HepG2 (cell line): ENCODE measurements around the gene ZNF213. TPM values are rescaled to one million over a fixed set of nuclear protein-coding genes. Genes with fewer than 3 reads are reported as not detected.

Experiments used
- ATAD3A ChIP-seq: sonication (generic); formaldehyde crosslinking; IDR thresholded peaks from 2 replicates; pipeline ENCODE4 v1.4.0; 2020; ENCODE audit warnings: missing genetic modification reagents
- GABPA ChIP-seq, 2 experiments: IDR thresholded peaks; 2 replicates each; pipeline ENCODE4 v1.6.1; 2011 to 2016; ENCODE audit warnings: low read depth in 2 of 2, low read length in 1 of 2, missing biosample characterization in 1 of 2, missing genetic modification characterization in 1 of 2
- HDAC6 ChIP-seq: fragments of 200-600 bp; sonication (generic); IDR thresholded peaks from 2 replicates; pipeline ENCODE4 v1.7.0; 2017; ENCODE audit warnings: mild to moderate bottlenecking, antibody characterized with exemption, low read length, low read depth
- HMG20B ChIP-seq: conservative IDR thresholded peaks from 2 replicates; pipeline ENCODE4 v1.6.1; 2016; ENCODE audit warnings: missing genetic modification reagents, missing compliant biosample characterization
- HNRNPH1 ChIP-seq: fragments of 200-400 bp; formaldehyde crosslinking; optimal IDR thresholded peaks from 2 replicates; pipeline ENCODE3; 2017; ENCODE audit warnings: mild to moderate bottlenecking, low read depth, low read length
- IKZF4 ChIP-seq: sonication (generic); formaldehyde crosslinking; IDR thresholded peaks from 2 replicates; pipeline ENCODE4 v1.5.1; 2020; ENCODE audit warnings: borderline replicate concordance, mild to moderate bottlenecking, low read depth, missing genetic modification reagents; ENCODE audit errors: not compliant biosample characterization
- KDM4B ChIP-seq: sonication (generic); formaldehyde crosslinking; IDR thresholded peaks from 2 replicates; pipeline ENCODE4 v1.4.0; 2020; ENCODE audit warnings: missing genetic modification reagents
- KLF15 ChIP-seq: sonication (generic); formaldehyde crosslinking; IDR thresholded peaks from 2 replicates; pipeline ENCODE4 v1.8.1; 2023; ENCODE audit warnings: borderline replicate concordance, mild to moderate bottlenecking, inconsistent platforms, missing genetic modification reagents, mixed read lengths
- KMT2B ChIP-seq: IDR thresholded peaks from 2 replicates; pipeline ENCODE4 v1.6.1; 2016; ENCODE audit warnings: missing genetic modification reagents, missing compliant biosample characterization
- MAF1 ChIP-seq: sonication (generic); formaldehyde crosslinking; IDR thresholded peaks from 2 replicates; pipeline ENCODE4 v1.5.0; 2020; ENCODE audit warnings: missing genetic modification reagents, borderline replicate concordance
- MAFK ChIP-seq, 2 experiments: IDR thresholded peaks in 1 of 2; conservative IDR thresholded peaks in 1 of 2; 2 replicates each; pipeline ENCODE4 v1.6.1; 2011; ENCODE audit warnings: improper control_type of control experiment in 2 of 2, low read length in 2 of 2
- MYNN ChIP-seq: sonication (generic); formaldehyde crosslinking; IDR thresholded peaks from 2 replicates; pipeline ENCODE4 v1.4.0; 2020; ENCODE audit warnings: mild to moderate bottlenecking, low read depth, missing genetic modification reagents
- PHF20 ChIP-seq: sonication (generic); formaldehyde crosslinking; IDR thresholded peaks from 2 replicates; pipeline ENCODE4 v1.5.0; 2020; ENCODE audit warnings: mild to moderate bottlenecking, missing genetic modification reagents
- SCMH1 ChIP-seq: sonication (generic); formaldehyde crosslinking; IDR thresholded peaks from 2 replicates; pipeline ENCODE4 v1.9.0; 2021; ENCODE audit warnings: missing genetic modification reagents, mild to moderate bottlenecking, borderline replicate concordance
- ZFP36L1 ChIP-seq: sonication (generic); formaldehyde crosslinking; IDR thresholded peaks from 2 replicates; pipeline ENCODE4 v1.8.0; 2022; ENCODE audit warnings: mild to moderate bottlenecking, missing genetic modification reagents, moderate library complexity
- ZNF20 ChIP-seq: sonication (generic); formaldehyde crosslinking; IDR thresholded peaks from 2 replicates; pipeline ENCODE4 v1.4.0; 2020; ENCODE audit warnings: mild to moderate bottlenecking, moderate library complexity, missing genetic modification reagents
- ZNF550 ChIP-seq: sonication (generic); formaldehyde crosslinking; IDR thresholded peaks from 2 replicates; pipeline ENCODE4 v1.4.0; 2020; ENCODE audit warnings: mild to moderate bottlenecking, missing genetic modification reagents, borderline replicate concordance
- ZNF883 ChIP-seq: sonication (generic); formaldehyde crosslinking; IDR thresholded peaks from 2 replicates; pipeline ENCODE4 v1.5.1; 2020; ENCODE audit warnings: mild to moderate bottlenecking, missing genetic modification reagents; ENCODE audit errors: not compliant biosample characterization
- ZSCAN29 ChIP-seq: sonication (generic); formaldehyde crosslinking; conservative IDR thresholded peaks from 2 replicates; pipeline ENCODE4 v1.4.0; 2020; ENCODE audit warnings: mild to moderate bottlenecking, missing genetic modification reagents
- polyA plus RNA-seq, 8 experiments: library from polyadenylated mRNA; depleted of rRNA in 3 of 8; stranded (reverse) in 7 of 8; unstranded in 1 of 8; fragments of >200 nt; fragmentation: Illumina TruSeq in 4 of 8; extraction: Trizol in 4 of 8; gene quantifications; 2 replicates each; pipeline versions ENCODE4 v1.2.1 to v1.2.3, GENCODE V29; 2011 to 2016; ENCODE audit warnings: low read depth in 4 of 8, missing spikeins in 1 of 8, mixed read lengths in 1 of 8; ENCODE audit not compliant: insufficient read depth in 1 of 8
- total RNA-seq, 5 experiments: library from RNA; depleted of rRNA; stranded (reverse); fragments of >200 nt; fragmentation: Illumina TruSeq; extraction: Trizol; gene quantifications; 2 replicates each; pipeline ENCODE4 v1.2.3, GENCODE V29; 2016; ENCODE audit warnings: low read depth in 1 of 5
- TF ChIP-seq, protein P1 (sequence below): sonication (generic); formaldehyde crosslinking; IDR thresholded peaks from 2 replicates; pipeline ENCODE4 v1.5.1; 2020; ENCODE audit warnings: mild to moderate bottlenecking, missing genetic modification reagents, moderate library complexity
- TF ChIP-seq, protein P2 (sequence below): sonication (generic); formaldehyde crosslinking; IDR thresholded peaks from 2 replicates; pipeline ENCODE4 v1.5.1; 2020; ENCODE audit warnings: missing genetic modification reagents, mild to moderate bottlenecking, borderline replicate concordance

ZNF213 gene
- total and polyA plus RNA-seq, 2 of the 13 experiments (the other 11 are each of a cell fraction or from before 2014, with no cell fraction given): 0.59 to 0.97 TPM

DNA sequence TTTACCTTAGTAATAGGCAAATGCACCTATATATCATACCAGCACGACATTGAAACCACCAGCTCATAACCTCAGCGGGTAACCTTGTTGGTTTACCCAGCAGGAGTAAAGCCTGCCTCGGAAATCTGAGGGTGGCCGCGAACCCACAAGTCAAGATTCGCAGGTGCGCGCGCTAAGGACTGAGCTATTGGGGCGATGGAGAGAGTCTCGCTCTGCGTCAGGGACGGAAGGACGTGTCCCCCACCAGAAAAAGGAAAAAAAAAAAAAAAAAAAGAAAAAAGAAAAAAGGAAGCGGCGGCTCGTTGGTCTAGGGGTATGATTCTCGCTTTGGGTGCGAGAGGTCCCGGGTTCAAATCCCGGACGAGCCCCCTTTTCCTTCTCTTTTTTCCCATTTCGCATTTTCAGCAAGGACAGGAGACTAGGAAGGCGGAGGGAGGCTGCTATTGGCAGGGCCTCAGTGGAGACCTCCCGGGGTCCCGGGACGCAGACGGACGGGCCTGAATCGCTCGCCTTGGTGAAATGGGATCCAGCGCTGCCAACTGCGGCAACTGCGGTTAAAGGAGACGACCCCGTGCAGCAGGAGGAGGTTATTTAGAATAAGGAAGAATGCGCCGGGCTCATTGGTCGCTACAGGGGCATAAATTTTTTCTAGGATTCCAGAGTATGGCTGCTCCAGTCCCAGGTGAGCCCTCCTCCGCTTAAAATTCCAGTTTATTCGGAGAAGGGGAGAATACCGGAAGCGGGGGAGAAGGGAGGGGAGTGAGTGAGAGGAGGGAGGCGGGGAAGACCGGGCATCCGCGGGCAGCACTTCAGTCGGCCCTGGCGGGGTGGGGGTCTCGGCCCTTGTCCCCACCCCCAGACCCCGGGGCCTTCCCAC lies 53.2 kb downstream of the ZNF213 start, which contains the start of gene OR1F1 (continued):
- TF ChIP-seq HMG20B (no peak), MYNN (CRISPR knock-in tag) (no peak), SCMH1 (CRISPR knock-in tag) (no peak), HDAC6 (no peak), ZNF883 (CRISPR knock-in tag) (no peak), IKZF4 (CRISPR knock-in tag) (no peak), PHF20 (CRISPR knock-in tag) (no peak), GABPA (IDR thresholded peaks at IDR 0.05; ENCODE audit: low read depth, low read length) (no peak), GABPA (CRISPR knock-in tag; IDR thresholded peaks at IDR 0.05; ENCODE audit: low read depth) (no peak), MAFK (conservative IDR thresholded peaks at IDR 0.05 in 1 of 2, IDR thresholded peaks at IDR 0.05 in 1 of 2; ENCODE audit: low read length in 2 of 2) (no peak), HNRNPH1 (no peak), ATAD3A (CRISPR knock-in tag) (no peak), ZNF20 (CRISPR knock-in tag) (no peak), KLF15 (CRISPR knock-in tag) (no peak), ZFP36L1 (no peak), MAF1 (peak; percentile 66; the same call in 1 of the 2 replicates), KDM4B (CRISPR knock-in tag) (no peak), ZSCAN29 (CRISPR knock-in tag) (no peak), ZNF550 (no peak), KMT2B (no peak)
- TF ChIP-seq, protein P1, sequence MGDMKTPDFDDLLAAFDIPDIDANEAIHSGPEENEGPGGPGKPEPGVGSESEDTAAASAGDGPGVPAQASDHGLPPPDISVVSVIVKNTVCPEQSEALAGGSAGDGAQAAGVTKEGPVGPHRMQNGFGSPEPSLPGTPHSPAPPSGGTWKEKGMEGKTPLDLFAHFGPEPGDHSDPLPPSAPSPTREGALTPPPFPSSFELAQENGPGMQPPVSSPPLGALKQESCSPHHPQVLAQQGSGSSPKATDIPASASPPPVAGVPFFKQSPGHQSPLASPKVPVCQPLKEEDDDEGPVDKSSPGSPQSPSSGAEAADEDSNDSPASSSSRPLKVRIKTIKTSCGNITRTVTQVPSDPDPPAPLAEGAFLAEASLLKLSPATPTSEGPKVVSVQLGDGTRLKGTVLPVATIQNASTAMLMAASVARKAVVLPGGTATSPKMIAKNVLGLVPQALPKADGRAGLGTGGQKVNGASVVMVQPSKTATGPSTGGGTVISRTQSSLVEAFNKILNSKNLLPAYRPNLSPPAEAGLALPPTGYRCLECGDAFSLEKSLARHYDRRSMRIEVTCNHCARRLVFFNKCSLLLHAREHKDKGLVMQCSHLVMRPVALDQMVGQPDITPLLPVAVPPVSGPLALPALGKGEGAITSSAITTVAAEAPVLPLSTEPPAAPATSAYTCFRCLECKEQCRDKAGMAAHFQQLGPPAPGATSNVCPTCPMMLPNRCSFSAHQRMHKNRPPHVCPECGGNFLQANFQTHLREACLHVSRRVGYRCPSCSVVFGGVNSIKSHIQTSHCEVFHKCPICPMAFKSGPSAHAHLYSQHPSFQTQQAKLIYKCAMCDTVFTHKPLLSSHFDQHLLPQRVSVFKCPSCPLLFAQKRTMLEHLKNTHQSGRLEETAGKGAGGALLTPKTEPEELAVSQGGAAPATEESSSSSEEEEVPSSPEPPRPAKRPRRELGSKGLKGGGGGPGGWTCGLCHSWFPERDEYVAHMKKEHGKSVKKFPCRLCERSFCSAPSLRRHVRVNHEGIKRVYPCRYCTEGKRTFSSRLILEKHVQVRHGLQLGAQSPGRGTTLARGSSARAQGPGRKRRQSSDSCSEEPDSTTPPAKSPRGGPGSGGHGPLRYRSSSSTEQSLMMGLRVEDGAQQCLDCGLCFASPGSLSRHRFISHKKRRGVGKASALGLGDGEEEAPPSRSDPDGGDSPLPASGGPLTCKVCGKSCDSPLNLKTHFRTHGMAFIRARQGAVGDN (CRISPR knock-in tag): no peak
- TF ChIP-seq, protein P2, sequence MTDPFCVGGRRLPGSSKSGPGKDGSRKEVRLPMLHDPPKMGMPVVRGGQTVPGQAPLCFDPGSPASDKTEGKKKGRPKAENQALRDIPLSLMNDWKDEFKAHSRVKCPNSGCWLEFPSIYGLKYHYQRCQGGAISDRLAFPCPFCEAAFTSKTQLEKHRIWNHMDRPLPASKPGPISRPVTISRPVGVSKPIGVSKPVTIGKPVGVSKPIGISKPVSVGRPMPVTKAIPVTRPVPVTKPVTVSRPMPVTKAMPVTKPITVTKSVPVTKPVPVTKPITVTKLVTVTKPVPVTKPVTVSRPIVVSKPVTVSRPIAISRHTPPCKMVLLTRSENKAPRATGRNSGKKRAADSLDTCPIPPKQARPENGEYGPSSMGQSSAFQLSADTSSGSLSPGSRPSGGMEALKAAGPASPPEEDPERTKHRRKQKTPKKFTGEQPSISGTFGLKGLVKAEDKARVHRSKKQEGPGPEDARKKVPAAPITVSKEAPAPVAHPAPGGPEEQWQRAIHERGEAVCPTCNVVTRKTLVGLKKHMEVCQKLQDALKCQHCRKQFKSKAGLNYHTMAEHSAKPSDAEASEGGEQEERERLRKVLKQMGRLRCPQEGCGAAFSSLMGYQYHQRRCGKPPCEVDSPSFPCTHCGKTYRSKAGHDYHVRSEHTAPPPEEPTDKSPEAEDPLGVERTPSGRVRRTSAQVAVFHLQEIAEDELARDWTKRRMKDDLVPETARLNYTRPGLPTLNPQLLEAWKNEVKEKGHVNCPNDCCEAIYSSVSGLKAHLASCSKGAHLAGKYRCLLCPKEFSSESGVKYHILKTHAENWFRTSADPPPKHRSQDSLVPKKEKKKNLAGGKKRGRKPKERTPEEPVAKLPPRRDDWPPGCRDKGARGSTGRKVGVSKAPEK: 0 out of 2 replicates have a peak, but pooled peaks have one; percentile 32
